ENCODE measurements around the gene HSD17B8. TPM values are rescaled to one million over a fixed set of nuclear protein-coding genes. Genes with fewer than 3 reads are reported as not detected.

The HSD17B8 gene
- total RNA-seq, 3 donors from 2014 or later: 11.7 to 20.1 (median 19.4) TPM

- Mint-ChIP-seq H3K36me3 (ENCODE audit: insufficient read depth) (peaks cover 32% of the 10 kb centered on the region), H3K4me3 (peak overlapping the region; percentile 100), H3K9me3 (no peaks in the 10 kb centered on the region), H3K27me3 (ENCODE audit: low read depth) (no peaks in the 10 kb centered on the region), H3K4me1 (ENCODE audit: low read depth) (peaks cover 82% of the 10 kb centered on the region)
- no peak for DNase-seq
- ATAC-seq: no peak
Measured at GRCh38 chr6:33201935-33202334, 2.5 kb upstream of the HSD17B8 start.

- H3K9me3 Mint-ChIP-seq: no peaks in the 10 kb centered on the region
- H3K4me3 Mint-ChIP-seq: peak overlapping the region; percentile 100
- ATAC-seq (no peak), DNase-seq (no peak)
- no peaks in the 10 kb centered on the region for H3K27me3 Mint-ChIP-seq (ENCODE audit: low read depth)
- H3K4me1 Mint-ChIP-seq (ENCODE audit: low read depth): peaks cover 75% of the 10 kb centered on the region
- H3K36me3 Mint-ChIP-seq (ENCODE audit: insufficient read depth): peaks cover 28% of the 10 kb centered on the region
Measured at GRCh38 chr6:33202799-33203198, 1.7 kb upstream of the HSD17B8 start.

GRCh38 chr6:33203443-33204164, 851 bp upstream of the HSD17B8 start:
- peak overlapping the region; percentile 100 for H3K4me3 Mint-ChIP-seq
- ATAC-seq: no peak
- DNase-seq: no peak

GRCh38 chr6:33204165-33204414, 365 bp upstream of the HSD17B8 start:
- Mint-ChIP-seq H3K36me3 (ENCODE audit: insufficient read depth) (peaks cover 28% of the 10 kb centered on the region), H3K4me1 (ENCODE audit: low read depth) (peaks cover 67% of the 10 kb centered on the region), H3K27me3 (ENCODE audit: low read depth) (no peaks in the 10 kb centered on the region), H3K4me3 (peak overlapping the region; percentile 100), H3K9me3 (no peaks in the 10 kb centered on the region)
- no peak for DNase-seq
- no peak for ATAC-seq

More at GRCh38 chr6:33203443-33204164, 851 bp upstream of the HSD17B8 start:
- Mint-ChIP-seq H3K4me1 (ENCODE audit: low read depth) (peaks cover 67% of the 10 kb centered on the region), H3K36me3 (ENCODE audit: insufficient read depth) (peaks cover 28% of the 10 kb centered on the region), H3K9me3 (no peaks in the 10 kb centered on the region), H3K27me3 (ENCODE audit: low read depth) (no peaks in the 10 kb centered on the region)

GRCh38 chr6:33205191-33206026, 954 bp downstream of the HSD17B8 start:
- Mint-ChIP-seq H3K27me3 (ENCODE audit: low read depth) (no peaks in the 10 kb centered on the region), H3K9me3 (no peaks in the 10 kb centered on the region), H3K4me1 (ENCODE audit: low read depth) (peaks cover 69% of the 10 kb centered on the region), H3K4me3 (peak overlapping the region; percentile 100), H3K36me3 (ENCODE audit: insufficient read depth) (peaks cover 39% of the 10 kb centered on the region)
- peak; percentile 18 for DNase-seq
- ATAC-seq: peak; percentile 16 to 33

GRCh38 chr6:33206027-33206863, 1.8 kb downstream of the HSD17B8 start:
- H3K9me3 Mint-ChIP-seq: no peaks in the 10 kb centered on the region
- peaks cover 62% of the 10 kb centered on the region for H3K4me1 Mint-ChIP-seq (ENCODE audit: low read depth)
- peaks cover 42% of the 10 kb centered on the region for H3K36me3 Mint-ChIP-seq (ENCODE audit: insufficient read depth)
- ATAC-seq: no peak
- peak overlapping the region; percentile 100 for H3K4me3 Mint-ChIP-seq
- no peak for DNase-seq
- no peaks in the 10 kb centered on the region for H3K27me3 Mint-ChIP-seq (ENCODE audit: low read depth)

GRCh38 chr6:33206864-33207551, 2.6 kb downstream of the HSD17B8 start:
- Mint-ChIP-seq H3K27me3 (ENCODE audit: low read depth) (no peaks in the 10 kb centered on the region), H3K4me1 (ENCODE audit: low read depth) (peaks cover 56% of the 10 kb centered on the region), H3K4me3 (peak overlapping the region; percentile 86), H3K9me3 (no peaks in the 10 kb centered on the region), H3K36me3 (ENCODE audit: insufficient read depth) (peaks cover 39% of the 10 kb centered on the region)
- ATAC-seq (no peak), DNase-seq (no peak)

- ATAC-seq (no peak), DNase-seq (no peak)
- Mint-ChIP-seq H3K4me1 (ENCODE audit: low read depth) (peaks cover 53% of the 10 kb centered on the region), H3K36me3 (ENCODE audit: insufficient read depth) (peaks cover 35% of the 10 kb centered on the region), H3K27me3 (ENCODE audit: low read depth) (no peaks in the 10 kb centered on the region), H3K9me3 (no peaks in the 10 kb centered on the region), H3K4me3 (peak overlapping the region; percentile 86)
Measured at GRCh38 chr6:33207552-33208090, 3.2 kb downstream of the HSD17B8 start.

- DNase-seq: peak; percentile 86
- H3K9me3 Mint-ChIP-seq: no peaks in the 10 kb centered on the region
- H3K4me1 Mint-ChIP-seq (ENCODE audit: low read depth): peaks cover 53% of the 10 kb centered on the region
- peak; percentile 48 to 59 for ATAC-seq
- peak within 1 kb of the TSS; percentile 86 for H3K4me3 Mint-ChIP-seq
- H3K36me3 Mint-ChIP-seq (ENCODE audit: insufficient read depth): peaks cover 28% of the 10 kb centered on the region
- peaks cover 6% of the 10 kb centered on the region for H3K27me3 Mint-ChIP-seq (ENCODE audit: low read depth)
Measured at GRCh38 chr6:33208091-33208967, 3.9 kb downstream of the HSD17B8 start, which contains the start of gene RING1. RING1 (plus strand) TSS chr6:33208500; CDS start chr6:33208823, 323 bp downstream.

- no peak for DNase-seq
- Mint-ChIP-seq H3K36me3 (ENCODE audit: insufficient read depth) (peaks cover 21% of the 10 kb centered on the region), H3K9me3 (no peaks in the 10 kb centered on the region), H3K27me3 (ENCODE audit: low read depth) (peaks cover 11% of the 10 kb centered on the region), H3K4me1 (ENCODE audit: low read depth) (peaks cover 52% of the 10 kb centered on the region), H3K4me3 (peak overlapping the region; percentile 86)
- ATAC-seq: no peak
Measured at GRCh38 chr6:33209856-33210255, 5.4 kb downstream of the HSD17B8 start.

- Mint-ChIP-seq H3K9me3 (no peaks in the 10 kb centered on the region), H3K36me3 (ENCODE audit: insufficient read depth) (peaks cover 20% of the 10 kb centered on the region), H3K27me3 (ENCODE audit: low read depth) (peaks cover 15% of the 10 kb centered on the region), H3K4me3 (no peak overlapping the region), H3K4me1 (ENCODE audit: low read depth) (peaks cover 39% of the 10 kb centered on the region)
- DNase-seq: no peak
- no peak for ATAC-seq
Measured at GRCh38 chr6:33211136-33211535, 6.7 kb downstream of the HSD17B8 start.

- DNase-seq (no peak), ATAC-seq (no peak)
- Mint-ChIP-seq H3K9me3 (no peaks in the 10 kb centered on the region), H3K36me3 (ENCODE audit: insufficient read depth) (peaks cover 20% of the 10 kb centered on the region), H3K4me3 (no peak overlapping the region), H3K4me1 (ENCODE audit: low read depth) (peaks cover 35% of the 10 kb centered on the region), H3K27me3 (ENCODE audit: low read depth) (peaks cover 17% of the 10 kb centered on the region)
Measured at GRCh38 chr6:33211666-33212422, 7.4 kb downstream of the HSD17B8 start.
